RWPE1 (cell line): ENCODE measurements around the gene BMPER.

ENCODE experiments used
- CTCF ChIA-PET: fragments of 350-600 bp; sonication (Branson Sonifier 250); formaldehyde crosslinking; extraction: SDS; loops from one replicate; lab custom pipeline; 2021; lab: Yijun Ruan, JAX
- POLR2A ChIA-PET: fragments of 400-600 bp; formaldehyde crosslinking; extraction: SDS; loops from one replicate; lab custom pipeline; 2020; ENCODE audit warnings: antibody characterized with exemption; ENCODE audit not compliant: low non-redundant PET; lab: Yijun Ruan, JAX
- DNase-seq: peaks from one replicate; pipeline ENCODE4 v3.0.0; 2012; ENCODE audit warnings: low spot score
- H3K27ac ChIP-seq: fragments of 450-650 bp; 2 replicates; pipeline ENCODE4 v1.5.1; 2017
- TF ChIP-seq, protein P1 (sequence below): fragments of 450-650 bp; conservative IDR thresholded peaks from 2 replicates; pipeline ENCODE4 v1.5.1; 2017; ENCODE audit warnings: low read depth, mild to moderate bottlenecking

Gene BMPER

DNA sequence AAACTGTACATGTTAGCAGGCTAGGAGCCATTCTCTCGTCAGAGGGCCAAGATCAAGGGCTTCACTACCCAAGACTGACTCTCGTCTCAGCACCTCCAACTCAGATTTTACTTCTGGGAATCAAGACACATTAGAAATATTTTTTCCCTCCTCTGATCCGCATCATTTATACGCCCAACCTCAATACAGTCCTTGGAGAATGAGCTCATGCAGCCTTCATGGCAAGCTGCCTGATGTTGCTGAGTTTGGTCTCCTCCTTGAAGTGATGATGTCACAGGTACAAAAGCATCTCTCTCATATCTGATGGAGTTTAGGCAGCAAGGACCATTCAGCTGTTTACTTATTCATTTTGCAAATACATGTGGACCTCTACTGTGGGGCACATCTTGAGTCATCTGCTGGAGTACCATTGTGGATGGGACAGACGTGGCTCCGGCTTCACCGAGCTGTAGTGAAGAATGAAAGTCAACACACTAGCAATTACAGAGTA is 114.0 kb downstream of the BMPER start:
- no peak for DNase-seq
- H3K27ac ChIP-seq, result no peak overlapping the region
- CTCF ChIA-PET, result interaction anchor here (0.7 kb wide), 1 partner anchor 690 kb away, joined by 3 read pairs; no protein-coding TSS in a partner anchor
- TF ChIP-seq, protein P1, sequence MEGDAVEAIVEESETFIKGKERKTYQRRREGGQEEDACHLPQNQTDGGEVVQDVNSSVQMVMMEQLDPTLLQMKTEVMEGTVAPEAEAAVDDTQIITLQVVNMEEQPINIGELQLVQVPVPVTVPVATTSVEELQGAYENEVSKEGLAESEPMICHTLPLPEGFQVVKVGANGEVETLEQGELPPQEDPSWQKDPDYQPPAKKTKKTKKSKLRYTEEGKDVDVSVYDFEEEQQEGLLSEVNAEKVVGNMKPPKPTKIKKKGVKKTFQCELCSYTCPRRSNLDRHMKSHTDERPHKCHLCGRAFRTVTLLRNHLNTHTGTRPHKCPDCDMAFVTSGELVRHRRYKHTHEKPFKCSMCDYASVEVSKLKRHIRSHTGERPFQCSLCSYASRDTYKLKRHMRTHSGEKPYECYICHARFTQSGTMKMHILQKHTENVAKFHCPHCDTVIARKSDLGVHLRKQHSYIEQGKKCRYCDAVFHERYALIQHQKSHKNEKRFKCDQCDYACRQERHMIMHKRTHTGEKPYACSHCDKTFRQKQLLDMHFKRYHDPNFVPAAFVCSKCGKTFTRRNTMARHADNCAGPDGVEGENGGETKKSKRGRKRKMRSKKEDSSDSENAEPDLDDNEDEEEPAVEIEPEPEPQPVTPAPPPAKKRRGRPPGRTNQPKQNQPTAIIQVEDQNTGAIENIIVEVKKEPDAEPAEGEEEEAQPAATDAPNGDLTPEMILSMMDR, result no peak
- POLR2A ChIA-PET, result no interaction called here

GRCh38 chr7:34022626-34023025 is 117.3 kb downstream of the BMPER start:
- TF ChIP-seq, protein P1, result no peak
- ChIA-PET CTCF (no interaction called here), POLR2A (no interaction called here)
- no peak overlapping the region for H3K27ac ChIP-seq
- DNase-seq, result no peak

DNA sequence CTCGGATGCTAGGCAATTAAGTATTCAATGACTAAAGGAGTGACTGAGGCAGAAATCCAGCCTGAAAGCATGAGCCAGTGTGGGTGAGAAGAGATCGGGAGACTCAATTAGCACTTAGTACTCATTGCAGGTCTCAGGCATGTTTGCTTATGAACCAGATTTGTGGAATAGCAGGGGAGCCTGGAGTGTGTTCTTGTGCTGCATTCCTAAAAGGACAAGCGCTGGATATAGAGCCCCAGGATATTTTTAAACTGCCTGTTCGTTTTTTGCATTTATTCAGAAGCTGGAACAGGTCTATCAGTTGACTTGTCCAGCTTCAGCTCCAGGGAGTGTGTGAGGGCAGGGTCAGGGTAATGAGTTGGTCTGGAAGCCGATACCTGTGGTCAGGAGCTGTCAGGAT is 120.3 kb downstream of the BMPER start:
- no peak overlapping the region for H3K27ac ChIP-seq
- ChIA-PET CTCF (no interaction called here), POLR2A (no interaction called here)
- TF ChIP-seq, protein P1, result no peak
- DNase-seq, result no peak

DNA sequence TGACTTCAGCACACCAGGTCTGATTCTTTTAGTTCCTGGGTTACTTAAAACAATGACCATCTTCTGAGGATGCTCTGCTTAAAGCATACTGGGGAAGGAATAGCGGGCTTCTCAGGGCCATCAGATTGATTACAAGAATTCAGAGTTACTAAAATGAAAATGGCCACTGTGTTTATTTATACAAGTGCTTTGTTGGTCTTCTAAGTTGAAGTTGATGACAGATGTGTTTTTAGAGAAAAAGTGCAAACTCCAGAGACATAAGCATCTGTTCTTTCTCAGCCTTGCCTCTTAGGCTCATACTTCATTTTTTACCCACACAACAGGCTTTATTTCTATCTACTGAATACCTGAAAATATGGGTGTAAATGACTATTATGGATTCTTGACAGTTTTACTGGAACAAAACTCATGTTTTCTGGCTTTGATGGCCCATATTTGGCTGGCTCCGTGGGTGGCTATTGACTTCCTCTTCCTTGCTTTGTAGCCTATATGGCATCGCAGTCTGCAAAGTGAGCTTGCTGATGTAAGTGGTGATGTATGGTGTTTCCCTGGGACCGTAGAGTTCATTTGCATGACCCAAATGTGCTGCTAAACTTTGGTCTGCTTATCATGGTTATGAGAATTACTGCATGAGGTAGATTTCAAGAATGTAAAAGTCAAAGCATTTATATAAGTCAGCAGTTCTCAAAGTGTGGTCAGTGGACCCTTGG is 121.3 kb downstream of the BMPER start:
- CTCF ChIA-PET, result no interaction called here
- DNase-seq, result no peak
- no peak overlapping the region for H3K27ac ChIP-seq
- TF ChIP-seq, protein P1, result no peak
- POLR2A ChIA-PET, result no interaction called here

DNA sequence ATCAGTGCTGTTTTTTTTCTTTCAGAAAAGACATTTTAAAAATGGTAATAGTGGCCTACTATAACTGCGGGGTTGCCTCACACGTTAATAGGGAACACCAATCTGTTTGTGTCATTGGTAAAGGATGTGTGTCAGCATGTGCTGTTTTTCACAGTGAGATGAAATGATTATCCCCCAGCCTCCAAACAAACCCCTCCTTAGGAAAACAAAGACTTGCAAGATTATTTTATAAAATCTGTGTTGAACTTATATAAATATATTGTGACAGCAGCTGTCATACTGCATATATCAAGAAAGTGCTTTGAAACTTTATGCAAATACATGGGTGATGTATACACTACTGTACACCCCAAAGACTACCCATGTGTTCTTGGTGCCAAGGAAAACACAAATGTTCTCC is 125.8 kb downstream of the BMPER start:
- no peak overlapping the region for H3K27ac ChIP-seq
- CTCF ChIA-PET, result no interaction called here
- POLR2A ChIA-PET, result no interaction called here
- TF ChIP-seq, protein P1, result no peak
- no peak for DNase-seq

DNA sequence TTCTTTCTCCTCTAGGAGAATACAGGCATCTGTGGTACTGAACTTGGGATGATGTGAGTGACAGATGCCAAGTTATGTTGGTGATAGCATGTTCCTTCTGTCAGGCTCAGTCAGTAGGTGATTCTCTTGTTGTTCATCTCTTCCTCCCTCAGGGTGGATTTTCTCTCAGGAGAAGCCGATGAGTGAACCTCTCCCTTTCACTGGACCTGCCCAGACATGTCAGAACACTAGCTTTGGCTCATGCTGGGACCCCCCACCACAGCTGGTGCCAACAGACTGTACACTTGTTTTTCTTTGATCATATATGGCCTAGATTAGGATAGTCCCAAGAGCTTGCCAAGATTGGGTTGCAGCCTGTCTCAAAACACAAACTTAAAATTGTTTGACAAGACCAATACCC is 129.4 kb downstream of the BMPER start:
- no peak overlapping the region for H3K27ac ChIP-seq
- ChIA-PET POLR2A (no interaction called here), CTCF (no interaction called here)
- TF ChIP-seq, protein P1, result no peak
- DNase-seq, result no peak
